WTC11 (cell line): Measurements from ENCODE around the gene SBK3. TPM values are rescaled to one million over a fixed set of nuclear protein-coding genes. Genes with fewer than 3 reads are reported as not detected.
"Not testable (repeated sequence)": the region's sequence is repeated elsewhere in the genome, so short reads cannot be mapped to it uniquely, and the experiment has no call there.

Experiments used
- ATAC-seq: fragments of 200-7000 bp; cut with Tn5 transposase; 2 replicates; pipeline ENCODE4 v1.10.0; 2021; ENCODE audit warnings: mild to moderate bottlenecking, moderate library complexity
- CTCF ChIA-PET: fragments of 300-600 bp; sonication (Branson Sonifier 250); formaldehyde crosslinking; loops from one replicate; lab custom pipeline; 2021; ENCODE audit warnings: antibody characterized with exemption; lab: Charles Lee
- POLR2A ChIA-PET: fragments of 350-600 bp; sonication (Branson Sonifier 250); formaldehyde crosslinking; loops from one replicate; lab custom pipeline; 2021; ENCODE audit warnings: antibody characterized with exemption; lab: Charles Lee
- DNase-seq: peaks from one replicate; pipeline ENCODE4 v3.0.0; 2021; ENCODE audit warnings: low spot score
- H3K27ac Mint-ChIP-seq: 2 replicates; pipeline ENCODE4 v1.8.0; 2021; ENCODE audit warnings: mixed read lengths
- H3K27me3 Mint-ChIP-seq: 2 replicates; pipeline ENCODE4 v1.8.0; 2021; ENCODE audit warnings: low read depth, mild to moderate bottlenecking, moderate library complexity, mixed read lengths
- H3K36me3 Mint-ChIP-seq: 2 replicates; pipeline ENCODE4 v1.8.0; 2021; ENCODE audit warnings: mixed read lengths
- H3K4me1 Mint-ChIP-seq: 2 replicates; pipeline ENCODE4 v1.8.0; 2022; ENCODE audit warnings: mixed read lengths
- H3K4me3 Mint-ChIP-seq: 2 replicates; pipeline ENCODE4 v1.8.0; 2021; ENCODE audit warnings: mild to moderate bottlenecking, moderate library complexity, mixed read lengths
- H3K9me3 Mint-ChIP-seq: 2 replicates; pipeline ENCODE4 v1.8.0; 2021; ENCODE audit warnings: mixed read lengths
- ATF1 ChIP-seq: sonication (generic); formaldehyde crosslinking; IDR thresholded peaks from 2 replicates; pipeline ENCODE4 v1.8.1; 2023; ENCODE audit warnings: mild to moderate bottlenecking, moderate library complexity, missing genetic modification reagents
- CREM ChIP-seq: sonication (generic); formaldehyde crosslinking; IDR thresholded peaks from 2 replicates; pipeline ENCODE4 v1.8.1; 2022; ENCODE audit warnings: mild to moderate bottlenecking, missing genetic modification reagents, moderate library complexity
- EMX1 ChIP-seq: fragments of 250-450 bp; sonication (Bioruptor Pico); IDR thresholded peaks from 2 replicates; pipeline ENCODE4 v1.8.0; 2021; ENCODE audit warnings: mild to moderate bottlenecking
- ERG ChIP-seq: fragments of 250-450 bp; sonication (Bioruptor Pico); IDR thresholded peaks from 2 replicates; pipeline ENCODE4 v1.8.0; 2021; ENCODE audit warnings: mild to moderate bottlenecking
- ETV6 ChIP-seq: sonication (generic); formaldehyde crosslinking; IDR thresholded peaks from 2 replicates; pipeline ENCODE4 v1.8.1; 2022; ENCODE audit warnings: mild to moderate bottlenecking, missing genetic modification reagents
- MAX ChIP-seq: sonication (generic); formaldehyde crosslinking; IDR thresholded peaks from 2 replicates; pipeline ENCODE4 v1.8.0; 2022; ENCODE audit warnings: mild to moderate bottlenecking, missing genetic modification reagents
- MXD4 ChIP-seq: fragments of 250-450 bp; sonication (Bioruptor Pico); IDR thresholded peaks from 2 replicates; pipeline ENCODE4 v1.8.0; 2021; ENCODE audit warnings: mild to moderate bottlenecking, moderate library complexity, borderline replicate concordance
- MYBL2 ChIP-seq: sonication (generic); formaldehyde crosslinking; IDR thresholded peaks from 2 replicates; pipeline ENCODE4 v1.8.1; 2023; ENCODE audit warnings: mild to moderate bottlenecking, moderate library complexity, missing genetic modification reagents
- NFYB ChIP-seq: sonication (generic); formaldehyde crosslinking; conservative IDR thresholded peaks from 2 replicates; pipeline ENCODE4 v1.8.0; 2022; ENCODE audit warnings: low read depth, missing genetic modification reagents
- USF1 ChIP-seq: sonication (generic); formaldehyde crosslinking; IDR thresholded peaks from 2 replicates; pipeline ENCODE4 v1.8.0; 2022; ENCODE audit warnings: mild to moderate bottlenecking, missing genetic modification reagents
- total RNA-seq: library from RNA; stranded (reverse); gene quantifications from 3 replicates; pipeline ENCODE4 v1.2.3, GENCODE V29; 2021
- TF ChIP-seq, protein P1 (sequence below): sonication (generic); formaldehyde crosslinking; IDR thresholded peaks from 2 replicates; pipeline ENCODE4 v1.8.0; 2022; ENCODE audit warnings: mild to moderate bottlenecking, missing genetic modification reagents
- TF ChIP-seq, protein P2 (sequence below): fragments of 250-450 bp; sonication (Bioruptor Pico); IDR thresholded peaks from 2 replicates; pipeline ENCODE4 v1.9.0; 2021; ENCODE audit warnings: moderate library complexity, mild to moderate bottlenecking, inconsistent platforms, borderline replicate concordance
- TF ChIP-seq, protein P3 (sequence below): fragments of 250-450 bp; sonication (Bioruptor Pico); IDR thresholded peaks from 2 replicates; pipeline ENCODE4 v1.9.0; 2021; ENCODE audit warnings: mild to moderate bottlenecking
- TF ChIP-seq, protein P4 (sequence below): sonication (generic); formaldehyde crosslinking; IDR thresholded peaks from 2 replicates; pipeline ENCODE4 v1.8.0; 2022; ENCODE audit warnings: missing genetic modification reagents
- TF ChIP-seq, protein P5 (sequence below): sonication (generic); formaldehyde crosslinking; IDR thresholded peaks from 2 replicates; pipeline ENCODE4 v1.8.1; 2023; ENCODE audit warnings: mild to moderate bottlenecking, missing genetic modification reagents, borderline replicate concordance

The SBK3 gene
- total RNA-seq, 1 experiment from 2014 or later: 0.90 TPM

DNA sequence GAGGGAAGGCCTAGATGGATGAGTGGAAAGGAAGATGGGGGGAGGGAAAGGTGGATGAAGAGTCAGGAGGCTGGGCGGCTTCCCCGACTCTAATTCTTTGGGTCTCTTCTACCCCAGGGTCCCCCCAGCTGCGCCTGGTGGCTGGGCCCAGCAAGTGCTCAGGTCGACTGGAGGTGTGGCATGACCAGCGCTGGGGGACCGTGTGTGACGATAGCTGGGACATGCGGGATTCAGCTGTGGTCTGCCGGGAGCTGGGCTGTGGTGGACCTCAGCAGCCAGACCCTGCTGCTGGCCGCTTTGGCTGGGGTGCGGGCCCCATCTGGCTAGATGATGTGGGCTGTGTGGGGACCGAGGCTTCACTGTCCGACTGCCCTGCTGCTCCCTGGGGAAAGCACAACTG is 47.6 kb downstream of the SBK3 start (continued):
- TF ChIP-seq ERG (no peak), MXD4 (CRISPR knock-in tag) (no peak), ATF1 (CRISPR knock-in tag) (no peak), USF1 (no peak), CREM (CRISPR knock-in tag) (no peak), ETV6 (no peak), EMX1 (no peak)
- TF ChIP-seq, protein P1, sequence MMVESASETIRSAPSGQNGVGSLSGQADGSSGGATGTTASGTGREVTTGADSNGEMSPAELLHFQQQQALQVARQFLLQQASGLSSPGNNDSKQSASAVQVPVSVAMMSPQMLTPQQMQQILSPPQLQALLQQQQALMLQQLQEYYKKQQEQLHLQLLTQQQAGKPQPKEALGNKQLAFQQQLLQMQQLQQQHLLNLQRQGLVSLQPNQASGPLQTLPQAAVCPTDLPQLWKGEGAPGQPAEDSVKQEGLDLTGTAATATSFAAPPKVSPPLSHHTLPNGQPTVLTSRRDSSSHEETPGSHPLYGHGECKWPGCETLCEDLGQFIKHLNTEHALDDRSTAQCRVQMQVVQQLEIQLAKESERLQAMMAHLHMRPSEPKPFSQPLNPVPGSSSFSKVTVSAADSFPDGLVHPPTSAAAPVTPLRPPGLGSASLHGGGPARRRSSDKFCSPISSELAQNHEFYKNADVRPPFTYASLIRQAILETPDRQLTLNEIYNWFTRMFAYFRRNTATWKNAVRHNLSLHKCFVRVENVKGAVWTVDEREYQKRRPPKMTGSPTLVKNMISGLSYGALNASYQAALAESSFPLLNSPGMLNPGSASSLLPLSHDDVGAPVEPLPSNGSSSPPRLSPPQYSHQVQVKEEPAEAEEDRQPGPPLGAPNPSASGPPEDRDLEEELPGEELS: no peak
- TF ChIP-seq, protein P2, sequence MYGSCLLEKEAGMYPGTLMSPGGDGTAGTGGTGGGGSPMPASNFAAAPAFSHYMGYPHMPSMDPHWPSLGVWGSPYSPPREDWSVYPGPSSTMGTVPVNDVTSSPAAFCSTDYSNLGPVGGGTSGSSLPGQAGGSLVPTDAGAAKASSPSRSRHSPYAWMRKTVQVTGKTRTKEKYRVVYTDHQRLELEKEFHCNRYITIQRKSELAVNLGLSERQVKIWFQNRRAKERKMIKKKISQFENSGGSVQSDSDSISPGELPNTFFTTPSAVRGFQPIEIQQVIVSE (CRISPR knock-in tag): no peak
- TF ChIP-seq, protein P3, sequence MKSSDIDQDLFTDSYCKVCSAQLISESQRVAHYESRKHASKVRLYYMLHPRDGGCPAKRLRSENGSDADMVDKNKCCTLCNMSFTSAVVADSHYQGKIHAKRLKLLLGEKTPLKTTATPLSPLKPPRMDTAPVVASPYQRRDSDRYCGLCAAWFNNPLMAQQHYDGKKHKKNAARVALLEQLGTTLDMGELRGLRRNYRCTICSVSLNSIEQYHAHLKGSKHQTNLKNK (CRISPR knock-in tag): no peak
- TF ChIP-seq, protein P4, sequence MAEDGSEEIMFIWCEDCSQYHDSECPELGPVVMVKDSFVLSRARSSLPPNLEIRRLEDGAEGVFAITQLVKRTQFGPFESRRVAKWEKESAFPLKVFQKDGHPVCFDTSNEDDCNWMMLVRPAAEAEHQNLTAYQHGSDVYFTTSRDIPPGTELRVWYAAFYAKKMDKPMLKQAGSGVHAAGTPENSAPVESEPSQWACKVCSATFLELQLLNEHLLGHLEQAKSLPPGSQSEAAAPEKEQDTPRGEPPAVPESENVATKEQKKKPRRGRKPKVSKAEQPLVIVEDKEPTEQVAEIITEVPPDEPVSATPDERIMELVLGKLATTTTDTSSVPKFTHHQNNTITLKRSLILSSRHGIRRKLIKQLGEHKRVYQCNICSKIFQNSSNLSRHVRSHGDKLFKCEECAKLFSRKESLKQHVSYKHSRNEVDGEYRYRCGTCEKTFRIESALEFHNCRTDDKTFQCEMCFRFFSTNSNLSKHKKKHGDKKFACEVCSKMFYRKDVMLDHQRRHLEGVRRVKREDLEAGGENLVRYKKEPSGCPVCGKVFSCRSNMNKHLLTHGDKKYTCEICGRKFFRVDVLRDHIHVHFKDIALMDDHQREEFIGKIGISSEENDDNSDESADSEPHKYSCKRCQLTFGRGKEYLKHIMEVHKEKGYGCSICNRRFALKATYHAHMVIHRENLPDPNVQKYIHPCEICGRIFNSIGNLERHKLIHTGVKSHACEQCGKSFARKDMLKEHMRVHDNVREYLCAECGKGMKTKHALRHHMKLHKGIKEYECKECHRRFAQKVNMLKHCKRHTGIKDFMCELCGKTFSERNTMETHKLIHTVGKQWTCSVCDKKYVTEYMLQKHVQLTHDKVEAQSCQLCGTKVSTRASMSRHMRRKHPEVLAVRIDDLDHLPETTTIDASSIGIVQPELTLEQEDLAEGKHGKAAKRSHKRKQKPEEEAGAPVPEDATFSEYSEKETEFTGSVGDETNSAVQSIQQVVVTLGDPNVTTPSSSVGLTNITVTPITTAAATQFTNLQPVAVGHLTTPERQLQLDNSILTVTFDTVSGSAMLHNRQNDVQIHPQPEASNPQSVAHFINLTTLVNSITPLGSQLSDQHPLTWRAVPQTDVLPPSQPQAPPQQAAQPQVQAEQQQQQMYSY (CRISPR knock-in tag): no peak
- TF ChIP-seq, all 79 proteins: peak for 0

DNA sequence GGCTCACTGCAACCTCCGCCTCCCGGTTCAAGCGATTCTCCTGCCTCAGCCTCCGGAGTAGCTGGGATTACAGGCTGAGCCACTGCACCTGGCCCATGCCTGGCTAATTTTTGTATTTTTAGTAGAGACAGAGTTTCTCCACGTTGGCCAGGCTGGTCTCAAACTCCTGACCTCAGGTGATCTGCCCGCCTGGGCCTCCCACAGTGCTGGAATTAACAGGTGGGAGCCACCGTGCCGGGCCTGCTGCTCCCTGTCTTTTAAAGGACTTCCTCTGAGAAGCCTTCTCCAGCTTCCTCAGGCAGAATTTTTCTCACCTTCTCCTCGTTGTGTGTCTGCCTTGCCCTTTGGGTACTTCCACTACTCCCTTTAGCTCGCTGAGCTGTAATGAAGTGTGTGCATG is 48.5 kb downstream of the SBK3 start:
- ATAC-seq, H3K9me3 Mint-ChIP-seq, H3K27ac Mint-ChIP-seq, H3K4me1 Mint-ChIP-seq, H3K4me3 Mint-ChIP-seq, DNase-seq, H3K36me3 Mint-ChIP-seq: not testable (repeated sequence)
- H3K27me3 Mint-ChIP-seq: peaks cover 48% of the 10 kb centered on the region
- POLR2A ChIA-PET: interaction anchor here (1.3 kb wide), 1 partner anchor 109 kb away, joined by 3 read pairs; no protein-coding TSS in a partner anchor
- CTCF ChIA-PET: interaction anchor here (2.4 kb wide), 1 partner anchor 29 kb away, joined by 13 read pairs; no protein-coding TSS in a partner anchor

DNA sequence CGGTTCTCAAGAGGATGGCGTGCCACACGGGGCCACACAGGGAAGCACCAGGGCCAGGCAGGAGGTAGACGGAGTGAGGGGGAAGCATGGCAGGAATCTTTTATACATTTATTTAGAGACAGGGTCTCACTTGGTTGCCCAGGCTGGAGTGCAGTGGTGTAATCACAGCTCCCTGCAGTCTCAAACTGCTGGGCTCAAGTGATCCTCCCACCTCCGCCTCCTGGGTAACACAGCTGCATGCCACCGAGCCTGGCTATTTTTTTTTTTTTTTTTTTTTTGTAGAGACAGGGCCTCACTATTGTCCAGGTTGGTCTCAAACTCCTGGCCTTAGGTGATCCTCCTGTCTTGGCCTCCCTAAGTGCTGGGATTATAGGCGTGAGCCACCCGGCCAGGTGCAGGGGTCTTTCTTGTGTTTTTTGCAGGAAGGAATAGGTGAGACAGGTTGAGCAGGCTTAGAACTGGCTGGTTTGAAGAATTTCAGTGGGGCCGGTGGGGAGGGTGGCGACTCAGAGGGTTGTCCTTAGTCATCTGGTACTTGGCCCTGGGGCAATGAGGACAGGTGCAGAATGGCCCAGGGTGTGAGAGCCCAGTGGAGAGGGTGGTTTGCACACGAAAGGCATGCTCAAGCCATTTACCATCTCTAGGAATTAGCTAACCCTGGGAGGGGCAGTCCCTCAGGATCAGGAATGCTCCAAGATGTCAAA is 49.5 kb downstream of the SBK3 start:
- Mint-ChIP-seq H3K36me3 (no peaks in the 10 kb centered on the region), H3K4me1 (no peaks in the 10 kb centered on the region; the same call in 1 of the 2 replicates), H3K9me3 (no peaks in the 10 kb centered on the region), H3K27me3 (peaks cover 37% of the 10 kb centered on the region), H3K27ac (no peak overlapping the region), H3K4me3 (no peak overlapping the region)
- TF ChIP-seq USF1 (no peak), MYBL2 (CRISPR knock-in tag) (no peak), ERG (no peak), MAX (CRISPR knock-in tag) (no peak), NFYB (CRISPR knock-in tag) (no peak)
- TF ChIP-seq, protein P5, sequence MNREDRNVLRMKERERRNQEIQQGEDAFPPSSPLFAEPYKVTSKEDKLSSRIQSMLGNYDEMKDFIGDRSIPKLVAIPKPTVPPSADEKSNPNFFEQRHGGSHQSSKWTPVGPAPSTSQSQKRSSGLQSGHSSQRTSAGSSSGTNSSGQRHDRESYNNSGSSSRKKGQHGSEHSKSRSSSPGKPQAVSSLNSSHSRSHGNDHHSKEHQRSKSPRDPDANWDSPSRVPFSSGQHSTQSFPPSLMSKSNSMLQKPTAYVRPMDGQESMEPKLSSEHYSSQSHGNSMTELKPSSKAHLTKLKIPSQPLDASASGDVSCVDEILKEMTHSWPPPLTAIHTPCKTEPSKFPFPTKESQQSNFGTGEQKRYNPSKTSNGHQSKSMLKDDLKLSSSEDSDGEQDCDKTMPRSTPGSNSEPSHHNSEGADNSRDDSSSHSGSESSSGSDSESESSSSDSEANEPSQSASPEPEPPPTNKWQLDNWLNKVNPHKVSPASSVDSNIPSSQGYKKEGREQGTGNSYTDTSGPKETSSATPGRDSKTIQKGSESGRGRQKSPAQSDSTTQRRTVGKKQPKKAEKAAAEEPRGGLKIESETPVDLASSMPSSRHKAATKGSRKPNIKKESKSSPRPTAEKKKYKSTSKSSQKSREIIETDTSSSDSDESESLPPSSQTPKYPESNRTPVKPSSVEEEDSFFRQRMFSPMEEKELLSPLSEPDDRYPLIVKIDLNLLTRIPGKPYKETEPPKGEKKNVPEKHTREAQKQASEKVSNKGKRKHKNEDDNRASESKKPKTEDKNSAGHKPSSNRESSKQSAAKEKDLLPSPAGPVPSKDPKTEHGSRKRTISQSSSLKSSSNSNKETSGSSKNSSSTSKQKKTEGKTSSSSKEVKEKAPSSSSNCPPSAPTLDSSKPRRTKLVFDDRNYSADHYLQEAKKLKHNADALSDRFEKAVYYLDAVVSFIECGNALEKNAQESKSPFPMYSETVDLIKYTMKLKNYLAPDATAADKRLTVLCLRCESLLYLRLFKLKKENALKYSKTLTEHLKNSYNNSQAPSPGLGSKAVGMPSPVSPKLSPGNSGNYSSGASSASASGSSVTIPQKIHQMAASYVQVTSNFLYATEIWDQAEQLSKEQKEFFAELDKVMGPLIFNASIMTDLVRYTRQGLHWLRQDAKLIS (CRISPR knock-in tag): no peak
- DNase-seq (no peak), ATAC-seq (no peak)
- CTCF ChIA-PET: interaction anchor here (1.3 to 1.6 kb wide), 2 partner anchors 8 to 28 kb away, joined by 4 to 5 read pairs; no protein-coding TSS in a partner anchor
- POLR2A ChIA-PET: interaction anchor here (1.3 kb wide), 1 partner anchor 110 kb away, joined by 3 read pairs; no protein-coding TSS in a partner anchor
